Parathyroid adenoma (tissue), 2 donors: ENCODE data around the gene ZNF169.
A peak's percentile ranks its signal among the peaks of the same experiment; 100 is the strongest.
"Not testable (repeated sequence)": the region's sequence is repeated elsewhere in the genome, so short reads cannot be mapped to it uniquely, and the experiment has no call there.

Experiments
- H2AFZ ChIP-seq: fragments of 300-600 bp; sonication (generic); one replicate; pipeline ENCODE4 v1.7.0; 2017; ENCODE audit warnings: antibody characterized with exemption, mild to moderate bottlenecking
- H3K27ac ChIP-seq: fragments of 300-600 bp; sonication (generic); one replicate; pipeline ENCODE4 v1.7.0; 2017
- H3K27me3 ChIP-seq: fragments of 300-600 bp; sonication (generic); one replicate; pipeline ENCODE4 v1.7.0; 2017; ENCODE audit warnings: low read length; ENCODE audit not compliant: control insufficient read depth, insufficient read depth
- H3K36me3 ChIP-seq: fragments of 300-600 bp; sonication (generic); one replicate; pipeline ENCODE4 v1.7.0; 2017; ENCODE audit warnings: low read length; ENCODE audit not compliant: control insufficient read depth, insufficient read depth
- H3K4me1 ChIP-seq: fragments of 300-600 bp; sonication (generic); one replicate; pipeline ENCODE4 v1.7.0; 2017; ENCODE audit warnings: control low read depth
- H3K4me2 ChIP-seq: fragments of 300-600 bp; sonication (generic); one replicate; pipeline ENCODE4 v1.7.0; 2017; ENCODE audit warnings: low read length
- H3K4me3 ChIP-seq: fragments of 300-600 bp; sonication (generic); one replicate; pipeline ENCODE4 v1.7.0; 2017; ENCODE audit warnings: low read depth, low read length
- H3K79me2 ChIP-seq: fragments of 300-600 bp; sonication (generic); one replicate; pipeline ENCODE4 v1.7.0; 2017; ENCODE audit warnings: control low read depth
- H3K9ac ChIP-seq: fragments of 300-600 bp; sonication (generic); one replicate; pipeline ENCODE4 v1.7.0; 2017; ENCODE audit warnings: mild to moderate bottlenecking
- H3K9me3 ChIP-seq: fragments of 300-600 bp; sonication (generic); one replicate; pipeline ENCODE4 v1.7.0; 2017; ENCODE audit warnings: low read length; ENCODE audit not compliant: control insufficient read depth
- TF ChIP-seq, protein P1 (sequence below): fragments of 300-600 bp; sonication (generic); IDR thresholded peaks from one replicate; pipeline ENCODE4 v1.7.0; 2017; ENCODE audit warnings: antibody characterized with exemption, mild to moderate bottlenecking
- donor health status: primary hyperparathyroidism.

Gene ZNF169

DNA sequence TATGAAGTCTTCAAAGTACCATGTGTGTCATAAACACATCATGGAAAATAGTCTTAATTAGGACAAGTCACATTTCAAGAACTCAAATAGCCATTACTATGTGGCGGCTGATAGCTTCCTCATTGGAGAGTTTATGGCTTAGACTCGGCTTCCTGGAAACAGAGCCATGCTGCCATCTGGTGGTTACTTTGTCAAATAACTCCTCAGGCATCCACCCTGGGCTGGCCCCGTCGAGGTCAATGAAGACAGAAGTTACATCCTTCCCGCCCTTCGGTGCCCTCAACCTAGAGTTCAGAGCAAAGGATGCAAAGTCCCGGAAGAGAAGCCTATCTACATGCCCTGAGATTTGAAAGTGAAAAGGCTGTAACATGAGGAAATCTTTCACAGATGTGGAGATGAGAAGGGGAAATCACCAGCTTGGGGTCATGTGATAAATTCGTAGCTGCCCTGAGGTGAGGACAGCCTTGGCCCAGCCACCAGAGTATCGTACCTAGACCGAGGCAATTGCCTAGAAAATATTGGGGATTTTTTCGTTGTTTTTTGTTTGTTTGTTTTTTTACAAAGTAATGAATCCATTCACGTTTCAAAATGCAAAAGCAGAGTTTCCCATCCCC lies 45.5 kb upstream of the ZNF169 start:
- Histone ChIP-seq H3K79me2 (peaks cover 3% of the 10 kb centered on the region), H3K4me1 (no peaks in the 10 kb centered on the region), H3K9ac (no peak overlapping the region), H3K27ac (no peak overlapping the region), H3K9me3 (no peaks in the 10 kb centered on the region), H3K4me2 (no peak overlapping the region), H2AFZ (no peak overlapping the region), H3K36me3 (no peaks in the 10 kb centered on the region), H3K4me3 (no peak overlapping the region), H3K27me3 (no peaks in the 10 kb centered on the region)
- TF ChIP-seq, protein P1, sequence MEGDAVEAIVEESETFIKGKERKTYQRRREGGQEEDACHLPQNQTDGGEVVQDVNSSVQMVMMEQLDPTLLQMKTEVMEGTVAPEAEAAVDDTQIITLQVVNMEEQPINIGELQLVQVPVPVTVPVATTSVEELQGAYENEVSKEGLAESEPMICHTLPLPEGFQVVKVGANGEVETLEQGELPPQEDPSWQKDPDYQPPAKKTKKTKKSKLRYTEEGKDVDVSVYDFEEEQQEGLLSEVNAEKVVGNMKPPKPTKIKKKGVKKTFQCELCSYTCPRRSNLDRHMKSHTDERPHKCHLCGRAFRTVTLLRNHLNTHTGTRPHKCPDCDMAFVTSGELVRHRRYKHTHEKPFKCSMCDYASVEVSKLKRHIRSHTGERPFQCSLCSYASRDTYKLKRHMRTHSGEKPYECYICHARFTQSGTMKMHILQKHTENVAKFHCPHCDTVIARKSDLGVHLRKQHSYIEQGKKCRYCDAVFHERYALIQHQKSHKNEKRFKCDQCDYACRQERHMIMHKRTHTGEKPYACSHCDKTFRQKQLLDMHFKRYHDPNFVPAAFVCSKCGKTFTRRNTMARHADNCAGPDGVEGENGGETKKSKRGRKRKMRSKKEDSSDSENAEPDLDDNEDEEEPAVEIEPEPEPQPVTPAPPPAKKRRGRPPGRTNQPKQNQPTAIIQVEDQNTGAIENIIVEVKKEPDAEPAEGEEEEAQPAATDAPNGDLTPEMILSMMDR: peak; percentile 58

DNA sequence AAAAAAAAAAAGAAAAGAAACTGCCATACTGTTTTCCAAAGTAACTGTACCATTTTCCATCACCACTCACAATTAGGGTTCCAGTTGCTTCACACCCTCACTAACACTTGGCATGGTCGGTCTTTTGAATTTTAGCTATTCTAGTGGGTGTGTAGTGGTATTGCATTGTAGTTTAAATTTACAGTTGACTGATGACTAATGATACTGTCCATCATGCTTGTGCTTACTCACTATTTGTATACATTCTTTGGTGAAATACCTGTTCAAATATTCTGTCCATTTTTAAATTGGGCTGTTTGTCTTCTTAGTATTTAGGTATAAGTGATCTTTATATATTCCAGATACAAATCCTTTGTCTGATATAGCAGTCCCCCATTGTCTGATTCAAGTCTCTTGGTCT lies 36.2 kb upstream of the ZNF169 start:
- H3K9me3 ChIP-seq: no peaks in the 10 kb centered on the region
- H3K79me2 ChIP-seq: no peaks in the 10 kb centered on the region
- no peak overlapping the region for H3K9ac ChIP-seq
- no peaks in the 10 kb centered on the region for H3K27me3 ChIP-seq
- H3K4me2 ChIP-seq: no peak overlapping the region
- no peak overlapping the region for H3K27ac ChIP-seq
- no peaks in the 10 kb centered on the region for H3K4me1 ChIP-seq
- no peak overlapping the region for H3K4me3 ChIP-seq
- no peaks in the 10 kb centered on the region for H3K36me3 ChIP-seq
- TF ChIP-seq, protein P1: no peak
- H2AFZ ChIP-seq: no peak overlapping the region

DNA sequence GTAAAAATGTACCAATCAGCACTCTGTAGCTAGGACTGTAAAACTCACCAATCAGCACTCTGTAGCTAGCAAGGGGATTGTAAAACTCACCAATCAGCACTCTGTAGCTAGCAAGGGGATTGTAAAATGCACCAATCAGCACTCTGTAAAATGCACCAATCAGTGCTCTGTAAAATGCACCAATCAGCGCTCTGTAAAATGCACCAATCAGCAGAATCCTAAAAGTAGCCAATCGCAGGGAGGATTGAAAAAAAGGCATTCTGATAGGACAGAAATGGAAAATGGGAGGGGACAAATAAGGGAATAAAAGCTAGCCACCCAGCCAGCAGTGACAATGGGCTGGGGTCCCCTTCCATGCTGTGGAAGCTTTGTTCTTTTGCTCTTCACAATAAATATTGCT lies 33.7 kb upstream of the ZNF169 start:
- not testable (repeated sequence) for H3K27ac ChIP-seq, H3K4me3 ChIP-seq, H3K27me3 ChIP-seq, H3K36me3 ChIP-seq, H3K9ac ChIP-seq, H3K4me2 ChIP-seq, H3K79me2 ChIP-seq, H2AFZ ChIP-seq, H3K4me1 ChIP-seq, H3K9me3 ChIP-seq

DNA sequence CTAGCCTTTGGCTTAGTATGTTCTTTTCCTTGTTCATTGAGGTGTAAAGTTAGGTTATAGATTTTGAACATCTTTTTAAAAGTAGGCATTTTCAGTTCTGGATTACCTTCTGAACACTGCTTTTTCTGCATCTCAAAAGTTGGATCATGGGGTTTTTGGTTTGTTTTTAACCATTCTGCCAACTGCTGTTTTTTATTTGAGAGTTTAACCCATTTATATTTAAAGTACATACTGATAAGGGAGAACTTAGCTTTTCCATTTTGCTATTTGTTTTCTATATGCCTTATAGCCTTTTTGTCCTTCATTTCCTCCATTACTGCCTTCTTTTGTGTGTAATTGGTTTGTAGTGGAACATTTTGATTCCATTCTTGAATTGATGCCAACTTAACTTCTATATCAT lies 30.5 kb upstream of the ZNF169 start:
- no peaks in the 10 kb centered on the region for H3K27me3 ChIP-seq
- no peak overlapping the region for H2AFZ ChIP-seq
- no peak overlapping the region for H3K27ac ChIP-seq
- H3K36me3 ChIP-seq: no peaks in the 10 kb centered on the region
- no peak overlapping the region for H3K4me3 ChIP-seq
- no peaks in the 10 kb centered on the region for H3K79me2 ChIP-seq
- no peak overlapping the region for H3K9ac ChIP-seq
- TF ChIP-seq, protein P1: no peak
- no peaks in the 10 kb centered on the region for H3K9me3 ChIP-seq
- no peaks in the 10 kb centered on the region for H3K4me1 ChIP-seq
- H3K4me2 ChIP-seq: no peak overlapping the region

DNA sequence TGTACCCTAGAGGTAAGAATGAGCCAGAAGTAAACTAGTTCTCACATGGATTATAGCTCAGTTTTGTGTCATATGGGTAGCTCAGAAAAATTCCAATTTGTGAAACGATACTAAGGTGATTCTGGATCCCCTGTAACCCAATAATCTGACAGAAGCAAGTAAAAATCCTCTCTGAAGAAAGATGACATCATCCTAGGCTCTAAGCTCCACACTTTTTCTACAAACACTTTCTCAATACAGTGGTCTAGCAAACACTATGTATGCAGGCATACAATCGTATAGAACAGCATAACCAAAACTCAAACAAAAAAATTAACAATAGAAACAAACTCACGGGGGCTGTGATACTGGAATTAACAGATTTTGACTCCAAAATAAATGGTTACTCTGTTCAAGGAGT lies 26.7 kb upstream of the ZNF169 start:
- Histone ChIP-seq H3K27me3 (no peaks in the 10 kb centered on the region), H3K9me3 (no peaks in the 10 kb centered on the region), H3K9ac (no peak overlapping the region), H3K4me3 (no peak overlapping the region), H3K4me1 (no peaks in the 10 kb centered on the region), H3K4me2 (no peak overlapping the region), H2AFZ (no peak overlapping the region), H3K27ac (no peak overlapping the region), H3K36me3 (no peaks in the 10 kb centered on the region), H3K79me2 (no peaks in the 10 kb centered on the region)
- TF ChIP-seq, protein P1: no peak

DNA sequence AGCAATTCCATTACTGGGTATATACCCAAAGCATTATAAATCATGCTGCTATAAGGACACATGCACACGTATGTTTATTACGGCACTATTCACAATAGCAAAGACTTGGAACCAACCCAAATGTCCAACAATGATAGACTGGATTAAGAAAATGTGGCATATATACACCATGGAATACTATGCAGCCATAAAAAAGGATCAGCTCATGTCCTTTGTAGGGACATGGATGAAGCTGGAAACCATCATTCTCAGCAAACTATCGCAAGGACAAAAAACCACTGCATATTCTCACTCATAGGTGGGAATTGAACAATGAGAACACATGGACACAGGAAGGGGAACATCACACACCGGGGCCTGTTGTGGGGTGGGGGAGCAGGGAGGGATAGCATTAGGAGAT lies 18.0 kb upstream of the ZNF169 start:
- not testable (repeated sequence) for H3K79me2 ChIP-seq, H3K9ac ChIP-seq, H3K27ac ChIP-seq, H3K4me2 ChIP-seq, H3K36me3 ChIP-seq, H3K9me3 ChIP-seq, H2AFZ ChIP-seq, H3K4me3 ChIP-seq, H3K4me1 ChIP-seq, H3K27me3 ChIP-seq
